H9 (cell line): ENCODE measurements around the gene FXYD6. TPM values are rescaled to one million over a fixed set of nuclear protein-coding genes. Genes with fewer than 3 reads are reported as not detected.

Experiments
- DNase-seq: peaks from one replicate; pipeline ENCODE4 v3.0.0-alpha.2; 2017
- H2AFZ ChIP-seq: one replicate; pipeline ENCODE4 v1.6.1; 2013; ENCODE audit warnings: mild to moderate bottlenecking, low read length, control low read depth, moderate library complexity
- H2AK5ac ChIP-seq: 2 replicates; pipeline ENCODE4 v1.6.1; 2013; ENCODE audit warnings: low read length, control low read depth, mixed read lengths; ENCODE audit not compliant: insufficient read length
- H2BK120ac ChIP-seq: one replicate; pipeline ENCODE4 v1.6.1; 2013; ENCODE audit warnings: low read depth, mild to moderate bottlenecking, low read length, control low read depth, inconsistent platforms; ENCODE audit not compliant: poor library complexity, severe bottlenecking
- H2BK12ac ChIP-seq: 2 replicates; pipeline ENCODE4 v1.6.1; 2013; ENCODE audit warnings: low read length, control low read depth, mixed read lengths, low read depth; ENCODE audit not compliant: insufficient read length
- H2BK15ac ChIP-seq: 2 replicates; pipeline ENCODE4 v1.6.1; 2013; ENCODE audit warnings: low read depth, low read length, control low read depth
- H2BK20ac ChIP-seq: one replicate; pipeline ENCODE4 v1.6.1; 2013; ENCODE audit warnings: low read depth, mild to moderate bottlenecking, low read length, control low read depth, inconsistent platforms; ENCODE audit not compliant: poor library complexity, severe bottlenecking
- H2BK5ac ChIP-seq: 2 replicates; pipeline ENCODE4 v1.6.1; 2013; ENCODE audit warnings: low read length, control low read depth, mixed read lengths; ENCODE audit not compliant: insufficient read length
- H3K14ac ChIP-seq: 2 replicates; pipeline ENCODE4 v1.6.1; 2013; ENCODE audit warnings: low read length, control low read depth; ENCODE audit not compliant: insufficient read depth
- H3K18ac ChIP-seq: 2 replicates; pipeline ENCODE4 v1.6.1; 2013; ENCODE audit warnings: low read depth, mild to moderate bottlenecking, mixed read lengths, low read length, control low read depth; ENCODE audit not compliant: insufficient read length
- H3K23ac ChIP-seq: 2 replicates; pipeline ENCODE4 v1.6.1; 2013; ENCODE audit warnings: low read length, control low read depth, mixed read lengths, low read depth; ENCODE audit not compliant: insufficient read length
- H3K23me2 ChIP-seq: 2 replicates; pipeline ENCODE4 v1.6.1; 2013; ENCODE audit warnings: low read depth, mild to moderate bottlenecking, mixed read lengths, low read length, control low read depth; ENCODE audit not compliant: insufficient read length, poor library complexity, severe bottlenecking
- H3K27ac ChIP-seq: 2 replicates; pipeline ENCODE4 v1.5.1; 2013; ENCODE audit warnings: low read length, control low read depth, mixed read lengths, low read depth; ENCODE audit not compliant: insufficient read length
- H3K27me3 ChIP-seq: 2 replicates; pipeline ENCODE4 v1.6.1; 2013; ENCODE audit warnings: low read length, control low read depth, inconsistent platforms; ENCODE audit not compliant: insufficient read depth
- H3K4ac ChIP-seq: 2 replicates; pipeline ENCODE4 v1.6.1; 2013; ENCODE audit warnings: low read depth, mild to moderate bottlenecking, control low read depth, inconsistent platforms, low read length, moderate library complexity
- H3K4me1 ChIP-seq: 2 replicates; pipeline ENCODE4 v1.6.1; 2013; ENCODE audit warnings: low read length, control low read depth, inconsistent platforms; ENCODE audit not compliant: insufficient read depth
- H3K4me2 ChIP-seq: 2 replicates; pipeline ENCODE4 v1.6.1; 2013; ENCODE audit warnings: low read length, control low read depth, mixed read lengths; ENCODE audit not compliant: insufficient read length, insufficient read depth
- H3K56ac ChIP-seq: 2 replicates; pipeline ENCODE4 v1.6.1; 2013; ENCODE audit warnings: low read depth, mild to moderate bottlenecking, mixed read lengths, low read length, control low read depth; ENCODE audit not compliant: insufficient read length
- H3K79me1 ChIP-seq: 2 replicates; pipeline ENCODE4 v1.6.1; 2013; ENCODE audit warnings: low read depth, mild to moderate bottlenecking, moderate library complexity, low read length, control low read depth, inconsistent platforms; ENCODE audit not compliant: insufficient read depth, poor library complexity, severe bottlenecking
- H3K79me2 ChIP-seq: 2 replicates; pipeline ENCODE4 v1.6.1; 2013; ENCODE audit warnings: low read length, control low read depth, inconsistent platforms; ENCODE audit not compliant: insufficient read depth
- H3K9ac ChIP-seq: 2 replicates; pipeline ENCODE4 v1.6.1; 2013; ENCODE audit warnings: low read length, control low read depth, mixed read lengths; ENCODE audit not compliant: insufficient read length; ENCODE audit errors: extremely low read depth
- H3K9me3 ChIP-seq: one replicate; pipeline ENCODE4 v1.6.1; 2013; ENCODE audit warnings: low read depth, low read length, inconsistent platforms; ENCODE audit not compliant: control insufficient read depth
- H3T11ph ChIP-seq: one replicate; pipeline ENCODE4 v1.6.1; 2013; ENCODE audit warnings: mild to moderate bottlenecking, low read length, control low read depth, inconsistent platforms
- H4K20me1 ChIP-seq: one replicate; pipeline ENCODE4 v1.6.1; 2013; ENCODE audit not compliant: control insufficient read depth, insufficient read length, insufficient read depth
- H4K5ac ChIP-seq: 2 replicates; pipeline ENCODE4 v1.6.1; 2013; ENCODE audit warnings: low read depth, mild to moderate bottlenecking, mixed read lengths, low read length, control low read depth; ENCODE audit not compliant: insufficient read length
- H4K8ac ChIP-seq: replicated peaks from 2 replicates; pipeline ENCODE4 v1.6.1; 2013; ENCODE audit warnings: low read length, control low read depth, mixed read lengths, low read depth; ENCODE audit not compliant: insufficient read length
- H4K91ac ChIP-seq: 2 replicates; pipeline ENCODE4 v1.6.1; 2013; ENCODE audit warnings: low read depth, mild to moderate bottlenecking, moderate library complexity, mixed read lengths, low read length, control low read depth; ENCODE audit not compliant: insufficient read length
- H3K27ac Mint-ChIP-seq, 3 experiments: 2 replicates in 2 of 3; 3 replicates in 1 of 3; pipeline ENCODE4 v1.8.0; 2020 to 2021; ENCODE audit warnings: mixed read lengths in 3 of 3, mild to moderate bottlenecking in 1 of 3, moderate library complexity in 1 of 3
- H3K27me3 Mint-ChIP-seq: 2 replicates; pipeline ENCODE4 v1.8.0; 2021; ENCODE audit warnings: low read depth, mild to moderate bottlenecking, moderate library complexity, mixed read lengths
- H3K36me3 Mint-ChIP-seq, 3 experiments: 2 replicates in 2 of 3; 3 replicates in 1 of 3; pipeline ENCODE4 v1.8.0; 2020 to 2021; ENCODE audit warnings: low read depth in 3 of 3, mixed read lengths in 3 of 3; ENCODE audit not compliant: insufficient read depth in 1 of 3
- H3K4me1 Mint-ChIP-seq, 2 experiments: 2 replicates each; pipeline ENCODE4 v1.8.0; 2020; ENCODE audit warnings: mixed read lengths in 2 of 2
- H3K4me3 Mint-ChIP-seq, 2 experiments: 2 replicates in 1 of 2; 3 replicates in 1 of 2; pipeline ENCODE4 v1.8.0; 2020 to 2021; ENCODE audit warnings: mild to moderate bottlenecking in 2 of 2, mixed read lengths in 2 of 2, moderate library complexity in 1 of 2
- H3K9me3 Mint-ChIP-seq, 2 experiments: 2 replicates in 1 of 2; 3 replicates in 1 of 2; pipeline ENCODE4 v1.8.0; 2020; ENCODE audit warnings: mild to moderate bottlenecking in 2 of 2, mixed read lengths in 2 of 2, moderate library complexity in 1 of 2
- CTCF ChIP-seq: fragments of 200-600 bp; sonication (generic); conservative IDR thresholded peaks from 3 replicates; pipeline ENCODE4 v1.8.0; 2021; ENCODE audit warnings: antibody characterized with exemption, mild to moderate bottlenecking
- WGBS: extraction: QIAGEN DNeasy Blood & Tissue Kit; methylation state at CpG from one replicate; pipeline ENCODE4 v1.1.7; 2013; ENCODE audit warnings: missing lambda C conversion rate, low lambda C conversion rate, mixed read lengths; ENCODE audit not compliant: insufficient read length; ENCODE audit errors: extremely low coverage; 5-methylcytosine and 5-hydroxymethylcytosine counted together
- total RNA-seq: library from RNA; stranded (reverse); gene quantifications from 2 replicates; pipeline ENCODE4 v1.2.1, GENCODE V29; 2021

FXYD6 gene
- total RNA-seq, 1 experiment from 2014 or later: 18.3 TPM

- Histone ChIP-seq H3K4me1 (no peaks in the 10 kb centered on the region; the same call in 1 of the 2 replicates), H2BK12ac (no peak overlapping the region), H2BK20ac (no peak overlapping the region), H2BK120ac (no peak overlapping the region), H4K91ac (no peak overlapping the region), H3K27ac (no peak overlapping the region), H3K23ac (no peak overlapping the region), H3K4ac (no peak overlapping the region), H2AFZ (no peak overlapping the region), H3K9me3 (no peaks in the 10 kb centered on the region), H3K79me2 (no peaks in the 10 kb centered on the region), H2BK5ac (no peak overlapping the region), H4K20me1 (no peaks in the 10 kb centered on the region), H3K9ac (no peak overlapping the region), H4K5ac (no peak overlapping the region), H3T11ph (no peak overlapping the region), H4K8ac (no peak overlapping the region), H3K14ac (no peak overlapping the region), H3K56ac (no peak overlapping the region), H2BK15ac (no peak overlapping the region), H3K4me2 (no peak overlapping the region), H3K23me2 (peaks cover 3% of the 10 kb centered on the region), H3K18ac (no peak overlapping the region), H3K27me3 (no peaks in the 10 kb centered on the region), H2AK5ac (no peak overlapping the region), H3K79me1 (no peaks in the 10 kb centered on the region)
- H3K9me3 Mint-ChIP-seq: no peaks in the 10 kb centered on the region; a peak in 1 of 5 replicates
- H3K36me3 Mint-ChIP-seq: no peaks in the 10 kb centered on the region
- H3K27me3 Mint-ChIP-seq: peaks cover 8% of the 10 kb centered on the region
- 0 out of 5 replicates have a peak overlapping the region, but pooled peaks of 1 of the 2 experiments have one; percentile 12 for H3K4me3 Mint-ChIP-seq
- DNase-seq: no peak
- peaks cover 59 to 74% of the 10 kb centered on the region in 2 experiments for H3K4me1 Mint-ChIP-seq
- no peak overlapping the region for H3K27ac Mint-ChIP-seq
- WGBS: no CpG with 5 or more reads among the region's 10 CpGs
- TF ChIP-seq CTCF: no peak
Observed at GRCh38 chr11:117820516-117820915, 55.9 kb downstream of the FXYD6 start.
